GM18861 (cell line): ENCODE data around the gene ENDOG.
A peak's percentile ranks its signal among the peaks of the same experiment; 100 is the strongest.
"Not testable (repeated sequence)": the region's sequence is repeated elsewhere in the genome, so short reads cannot be mapped to it uniquely, and the experiment has no call there.

ENCODE experiments used
- ATAC-seq: cut with Tn5 transposase; IDR thresholded peaks from one replicate; pipeline ENCODE4 v1.9.1; 2021; ENCODE audit not compliant: unreplicated experiment

Gene ENDOG

GRCh38 chr9:128828267-128828666, 10.0 kb downstream of the ENDOG start:
- ATAC-seq = no peak

DNA sequence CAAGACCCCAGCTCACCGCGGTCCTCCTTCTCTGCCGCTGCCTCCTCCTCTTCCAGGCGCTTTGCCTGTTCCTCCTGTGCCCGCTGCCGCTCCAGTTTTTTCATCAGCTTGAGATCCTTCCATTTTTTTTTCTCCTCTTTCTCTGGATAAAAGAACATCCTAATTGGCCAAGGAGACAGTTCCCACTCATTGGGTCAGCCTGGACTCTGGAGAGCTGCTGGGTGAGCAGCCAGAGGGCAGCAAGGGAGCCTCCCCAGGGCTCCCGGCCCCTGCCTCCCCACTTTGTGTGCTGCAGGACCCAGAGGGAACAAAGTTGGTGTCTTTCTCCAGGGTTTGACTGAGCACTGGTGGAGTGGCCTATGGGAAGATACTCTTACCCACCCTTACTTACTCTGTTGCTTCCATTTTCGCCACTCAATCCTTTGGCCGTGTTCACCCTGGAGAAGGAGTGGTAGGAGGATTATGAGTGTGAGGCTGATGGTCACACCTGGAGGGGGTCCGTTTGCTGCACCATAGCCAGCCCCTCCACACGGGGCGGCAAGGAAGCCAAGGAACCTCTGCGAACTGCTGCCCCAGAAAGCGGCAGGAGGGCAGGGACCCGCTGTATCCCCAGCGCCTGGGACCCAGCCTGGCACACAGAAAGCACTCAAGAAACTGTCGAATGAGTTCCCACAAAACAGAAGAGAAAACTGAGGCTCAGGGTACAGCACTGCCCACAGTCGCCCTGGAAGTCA, 10.6 kb downstream of the ENDOG start:
- no peak for ATAC-seq

DNA sequence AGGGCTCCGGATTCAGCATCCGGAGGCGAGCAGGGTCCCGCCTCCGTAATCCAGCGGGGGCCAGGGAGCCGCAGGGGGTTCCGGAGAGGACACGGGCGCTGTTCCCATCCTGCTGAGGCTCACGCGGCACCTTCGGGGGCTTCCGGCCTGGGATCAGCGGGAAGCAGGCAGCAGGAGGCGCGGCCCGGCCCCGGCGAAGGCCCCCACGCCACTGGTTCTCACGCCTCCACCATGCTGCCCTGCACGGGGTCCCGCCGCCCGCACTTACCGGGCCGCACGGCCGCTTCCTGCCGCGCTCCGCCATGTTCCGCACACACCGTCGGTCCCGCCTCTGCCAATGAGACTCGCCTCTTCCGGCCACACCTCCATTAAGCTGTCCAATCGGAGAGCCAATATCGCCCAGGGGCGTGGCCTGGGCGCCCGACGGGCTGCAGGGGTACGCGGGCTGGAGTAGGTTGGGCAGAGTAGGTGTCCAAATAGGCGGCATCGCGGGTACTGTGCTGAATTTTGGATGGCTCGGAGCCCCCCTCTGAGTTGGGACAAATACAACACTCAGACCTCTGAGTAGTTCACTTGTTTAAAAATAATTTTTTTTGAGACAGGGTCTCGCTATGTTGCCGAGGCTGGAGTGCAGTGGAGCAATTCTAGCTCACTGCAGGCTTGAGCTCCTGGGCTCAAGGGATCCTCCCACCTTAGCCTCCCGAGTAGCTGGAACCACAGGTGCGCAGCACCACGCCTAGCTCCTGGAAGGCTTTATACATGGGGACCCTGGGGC, 11.4 kb downstream of the ENDOG start, which contains the start of gene SPOUT1:
Gene SPOUT1 (minus strand): TSS at position 318 of the 775 bp plus-strand sequence. CDS start 14 bp downstream, at position 304.
- ATAC-seq = peak; percentile 93

- ATAC-seq = no peak
Observed at GRCh38 chr9:128833696-128834095, 15.4 kb downstream of the ENDOG start.

DNA sequence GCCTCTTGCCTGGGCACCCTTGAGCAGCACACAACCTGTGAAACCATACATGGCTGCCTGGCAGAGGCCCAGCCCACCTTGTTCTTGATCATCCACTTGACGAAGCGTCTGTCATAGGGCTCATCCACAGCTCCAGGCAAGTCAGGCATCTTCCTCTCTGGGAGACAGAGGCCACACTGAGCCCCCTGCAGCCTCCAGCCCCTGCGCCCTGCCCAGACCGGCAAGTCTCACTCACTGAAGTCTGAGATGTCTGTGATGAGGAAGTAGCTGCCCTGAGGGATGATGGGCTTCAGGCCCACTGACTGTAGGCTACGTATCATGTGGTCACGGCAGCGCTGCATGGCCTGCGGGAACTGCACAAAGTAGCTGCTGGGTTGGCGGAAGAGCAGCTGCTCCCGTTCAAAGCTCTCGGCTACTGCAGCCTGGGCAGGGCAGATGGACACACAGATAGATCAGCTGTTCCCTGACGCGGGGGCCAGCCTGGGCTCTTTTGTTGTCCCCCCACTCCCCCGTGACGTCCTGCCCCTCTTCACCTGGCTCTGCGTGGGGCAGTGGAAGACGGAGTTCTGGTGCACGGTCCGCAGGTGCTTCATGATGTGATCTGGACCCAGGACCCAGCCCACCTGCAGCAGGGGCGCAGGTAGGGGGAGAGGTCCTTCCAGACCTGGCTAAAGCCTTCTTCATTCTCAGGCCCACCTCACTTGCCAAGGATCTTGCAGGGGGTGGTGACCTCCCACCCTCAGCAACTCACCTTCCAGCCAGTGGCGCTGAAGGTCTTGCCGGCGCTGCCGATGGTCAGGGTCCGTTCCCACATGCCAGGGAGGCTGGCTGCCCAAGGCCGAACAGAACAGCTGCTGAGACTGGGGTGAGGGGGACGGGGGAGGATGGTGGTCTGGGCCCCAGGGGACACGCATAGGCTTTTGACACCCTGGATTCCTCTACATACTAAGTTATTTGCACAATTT, 17.2 kb downstream of the ENDOG start:
- ATAC-seq = no peak

DNA sequence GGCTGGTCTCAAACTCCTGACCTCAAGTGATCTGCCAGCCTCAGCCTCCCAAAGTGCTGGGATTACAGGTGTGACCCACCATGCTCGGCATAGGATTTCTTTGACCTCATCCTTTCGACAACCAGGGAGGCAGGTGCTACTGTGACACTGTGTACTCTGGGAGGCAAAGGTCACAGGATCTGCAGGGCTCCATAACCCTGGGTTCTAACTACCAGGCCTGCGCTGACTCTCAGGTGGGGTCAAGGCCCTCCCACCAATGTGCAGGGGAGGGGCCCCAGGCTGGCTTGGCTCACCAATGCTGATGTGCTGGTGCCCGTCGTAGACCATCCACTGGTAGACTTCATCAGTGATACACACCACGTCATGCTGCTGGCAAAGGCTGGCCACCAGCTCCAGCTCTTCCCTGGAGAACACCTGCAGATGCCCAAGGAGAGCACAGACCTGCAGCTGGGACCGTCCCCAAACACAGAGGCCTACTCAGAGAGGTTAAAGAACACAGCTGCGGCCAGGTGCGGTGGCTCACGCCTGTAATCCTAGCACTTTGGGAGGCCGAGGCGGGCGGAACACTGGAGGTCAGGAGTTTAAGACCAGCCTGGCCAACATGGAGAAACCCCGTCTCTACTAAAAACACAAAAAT, 18.3 kb downstream of the ENDOG start:
- ATAC-seq = no peak

- ATAC-seq = no peak
Observed at GRCh38 chr9:128838338-128838737, 20.0 kb downstream of the ENDOG start.

DNA sequence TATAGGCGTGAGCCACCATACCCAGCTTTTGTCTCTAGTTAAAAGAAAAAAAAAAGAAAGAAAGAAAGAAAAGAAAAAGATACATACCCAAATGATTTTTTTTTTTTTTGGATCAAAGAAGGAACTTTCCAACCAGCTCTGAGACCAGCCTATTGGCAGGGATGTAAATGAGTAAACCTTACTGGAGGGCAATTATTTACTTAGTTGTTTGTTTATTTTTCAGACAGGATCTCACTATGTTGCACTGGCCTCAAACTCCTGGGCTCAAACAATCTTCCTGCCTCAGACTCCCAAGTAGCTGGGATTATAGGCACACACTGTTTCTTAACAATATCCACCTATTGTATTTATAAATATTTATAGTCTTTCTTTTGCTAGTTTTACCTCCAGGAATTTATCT, 22.2 kb downstream of the ENDOG start:
- no peak for ATAC-seq

DNA sequence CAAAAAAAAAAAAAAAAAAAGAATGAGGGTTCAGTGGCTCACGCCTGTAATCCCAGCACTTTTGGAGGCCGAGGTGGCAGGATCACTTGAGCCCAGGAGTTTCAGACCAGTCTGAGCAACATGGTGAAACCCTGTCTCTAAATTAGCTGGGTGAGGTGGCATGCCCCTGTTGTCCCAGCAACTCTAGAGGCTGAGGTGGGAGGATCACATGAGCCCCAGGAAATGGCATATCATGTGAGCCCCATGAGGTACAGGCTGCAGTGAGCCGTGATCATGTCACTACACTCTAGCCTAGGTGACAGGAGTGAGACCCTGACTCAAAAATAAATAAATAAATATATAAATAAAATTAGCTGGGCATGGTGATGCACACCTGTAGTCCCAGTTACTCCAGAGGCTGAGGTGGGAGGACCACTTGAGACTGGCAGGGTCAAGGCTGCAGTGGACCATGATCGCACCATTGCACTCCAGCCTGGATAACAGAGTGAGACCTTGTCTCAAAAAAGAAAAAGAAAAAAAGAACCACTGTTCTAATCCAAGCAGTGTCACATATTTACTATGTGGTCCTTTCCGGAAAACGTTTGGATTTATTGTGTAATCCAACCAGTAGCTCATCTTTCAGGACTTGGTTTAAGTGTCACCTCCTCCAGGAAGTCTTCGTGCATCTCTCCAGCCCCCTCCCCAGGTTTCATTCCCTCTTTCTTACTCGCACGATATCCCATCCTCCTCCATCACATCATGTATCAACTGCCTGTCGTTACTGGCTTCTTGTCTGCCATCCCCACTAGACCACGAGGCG, 23.6 kb downstream of the ENDOG start:
- no peak for ATAC-seq

DNA sequence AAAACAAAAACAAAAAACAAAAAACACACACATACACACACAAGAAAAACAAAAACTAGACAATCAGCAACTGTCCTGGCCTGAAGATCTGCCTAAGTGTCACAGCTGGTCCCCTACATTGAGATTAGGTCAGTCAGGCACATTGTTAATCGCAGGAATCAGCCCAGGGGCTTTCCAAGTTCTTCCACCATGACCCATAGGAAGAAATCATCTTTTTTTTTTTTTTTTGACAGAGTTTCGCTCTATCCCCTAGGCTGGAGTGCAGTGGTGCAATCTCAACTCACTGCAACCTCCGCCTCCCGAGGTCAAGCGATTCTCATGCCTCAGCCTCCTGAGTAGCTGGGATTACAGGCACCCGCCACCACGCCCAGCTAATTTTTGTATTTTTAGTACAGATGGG, 24.9 kb downstream of the ENDOG start:
- ATAC-seq = not testable (repeated sequence)

GRCh38 chr9:128845186-128845931, 27.1 kb downstream of the ENDOG start:
- no peak for ATAC-seq

- ATAC-seq = no peak
Observed at GRCh38 chr9:128846680-128847030, 28.4 kb downstream of the ENDOG start.

- no peak for ATAC-seq
Observed at GRCh38 chr9:128847803-128848202, 29.5 kb downstream of the ENDOG start.

DNA sequence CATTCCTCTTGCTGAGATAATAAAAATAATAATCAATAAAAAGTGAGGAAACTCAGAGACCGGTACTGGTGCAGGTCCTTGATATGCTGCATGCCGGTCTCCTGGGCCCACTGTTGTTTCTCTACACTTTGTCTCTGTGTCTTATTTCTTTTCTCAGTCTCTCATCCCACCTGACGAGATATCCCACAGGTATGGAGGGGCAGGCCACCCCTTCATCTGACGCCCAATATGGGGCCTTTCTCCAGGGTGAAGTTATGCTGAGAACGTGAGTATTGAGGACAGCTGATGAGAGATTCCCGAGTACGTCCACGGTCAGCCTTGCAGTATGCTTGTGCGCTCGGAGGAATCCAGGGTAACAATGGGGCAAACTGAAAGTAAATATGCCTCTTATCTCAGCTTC, 32.7 kb downstream of the ENDOG start:
- not testable (repeated sequence) for ATAC-seq

- ATAC-seq = not testable (repeated sequence)
Observed at GRCh38 chr9:128851779-128852600, 33.7 kb downstream of the ENDOG start.

DNA sequence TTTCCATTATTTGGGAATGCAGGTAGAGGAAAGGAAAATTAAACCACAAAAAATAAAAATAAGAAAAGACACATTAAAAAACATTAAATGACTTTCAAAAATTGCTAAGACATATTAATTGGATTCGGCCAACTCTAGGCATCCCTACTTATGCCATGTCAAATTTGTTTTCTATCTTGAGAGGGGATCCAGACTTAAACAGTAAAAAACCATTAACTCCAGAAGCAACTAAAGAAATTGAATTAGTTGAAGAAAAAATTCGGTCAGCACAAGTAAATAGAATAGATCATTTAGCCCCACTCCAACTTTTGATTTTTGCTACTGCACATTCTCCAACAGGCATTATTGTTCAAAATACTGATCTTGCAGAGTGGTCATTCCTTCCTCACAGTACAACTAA, 34.3 kb downstream of the ENDOG start:
- ATAC-seq = not testable (repeated sequence)

DNA sequence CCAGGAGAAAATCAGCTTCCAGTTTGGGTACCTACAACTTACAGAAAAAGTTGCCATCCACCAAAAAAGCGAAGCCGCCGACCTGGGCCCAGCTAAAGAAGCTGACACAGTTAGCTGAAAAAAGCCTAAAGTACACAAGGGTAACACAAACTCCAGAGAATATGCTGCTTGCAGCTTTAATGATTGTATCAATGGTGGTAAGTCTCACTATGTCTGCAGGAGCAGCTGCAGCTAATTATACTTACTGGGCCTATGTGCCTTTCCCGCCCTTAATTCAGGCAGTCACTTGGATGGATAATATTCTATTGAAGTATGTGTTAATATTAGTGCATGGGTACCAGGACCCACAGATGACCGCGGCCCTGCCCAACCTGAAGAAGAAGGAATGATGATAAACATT, 36.2 kb downstream of the ENDOG start:
- not testable (repeated sequence) for ATAC-seq

DNA sequence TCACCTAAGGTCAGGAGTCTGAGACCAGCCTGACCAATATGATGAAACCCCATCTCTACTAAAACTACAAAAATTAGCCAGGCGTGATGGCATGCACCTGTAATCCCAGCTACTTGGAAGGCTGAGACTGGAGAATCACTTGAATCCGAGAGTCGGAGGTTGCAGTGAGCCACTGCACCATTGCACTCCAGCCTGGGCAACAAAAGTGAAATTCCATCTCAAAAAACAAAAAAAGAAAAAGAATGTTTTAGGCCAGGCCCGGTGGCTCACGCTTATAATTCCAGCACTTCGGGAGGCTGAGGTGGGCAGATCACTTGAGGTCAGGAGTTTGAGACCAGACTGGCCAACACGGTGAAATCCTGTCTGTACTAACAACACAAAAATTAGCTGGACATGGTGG, 40.2 kb downstream of the ENDOG start:
- not testable (repeated sequence) for ATAC-seq
